AG04450 (cell line): Measurements from ENCODE around the gene SLC22A23. TPM values are rescaled to one million over a fixed set of nuclear protein-coding genes. Genes with fewer than 3 reads are reported as not detected.

ENCODE experiments used
- CTCF ChIA-PET: fragments of 300-600, 350-600 bp; formaldehyde crosslinking; extraction: SDS; loops from one replicate; lab custom pipeline; 2022; ENCODE audit warnings: antibody characterized with exemption, inconsistent platforms; lab: Charles Lee
- POLR2A ChIA-PET: fragments of 350-600 bp; formaldehyde crosslinking; extraction: SDS; loops from one replicate; lab custom pipeline; 2021; ENCODE audit warnings: antibody characterized with exemption, inconsistent platforms; lab: Yijun Ruan, JAX
- DNase-seq: peaks from one replicate; pipeline ENCODE4 v3.0.0-alpha.2; 2011; ENCODE audit warnings: low read depth, low spot score
- H3K27ac ChIP-seq: one replicate; pipeline ENCODE4 v1.5.1; 2012; ENCODE audit warnings: low read depth, low read length, control low read depth
- H3K27me3 ChIP-seq: one replicate; pipeline ENCODE4 v1.6.0; 2012; ENCODE audit warnings: low read length; ENCODE audit not compliant: control insufficient read depth, insufficient read depth
- H3K4me3 ChIP-seq: 2 replicates; pipeline ENCODE4 v1.5.1; 2011; ENCODE audit warnings: mild to moderate bottlenecking, low read depth, low read length, control low read depth
- H3K9me3 ChIP-seq: 2 replicates; pipeline ENCODE4 v1.5.1; 2012; ENCODE audit warnings: low read length; ENCODE audit not compliant: control insufficient read depth, insufficient read depth
- polyA plus RNA-seq: library from polyadenylated mRNA; depleted of rRNA; stranded (reverse); fragments of >200 nt; gene quantifications from 2 replicates; pipeline ENCODE4 v1.2.3, GENCODE V29; 2011
- TF ChIP-seq, protein P1 (sequence below): IDR thresholded peaks from 2 replicates; pipeline ENCODE4 v1.5.1; 2011; ENCODE audit warnings: low read depth, low read length, control low read depth, inconsistent platforms

The SLC22A23 gene
- polyA plus RNA-seq, 1 experiment = not detected

DNA sequence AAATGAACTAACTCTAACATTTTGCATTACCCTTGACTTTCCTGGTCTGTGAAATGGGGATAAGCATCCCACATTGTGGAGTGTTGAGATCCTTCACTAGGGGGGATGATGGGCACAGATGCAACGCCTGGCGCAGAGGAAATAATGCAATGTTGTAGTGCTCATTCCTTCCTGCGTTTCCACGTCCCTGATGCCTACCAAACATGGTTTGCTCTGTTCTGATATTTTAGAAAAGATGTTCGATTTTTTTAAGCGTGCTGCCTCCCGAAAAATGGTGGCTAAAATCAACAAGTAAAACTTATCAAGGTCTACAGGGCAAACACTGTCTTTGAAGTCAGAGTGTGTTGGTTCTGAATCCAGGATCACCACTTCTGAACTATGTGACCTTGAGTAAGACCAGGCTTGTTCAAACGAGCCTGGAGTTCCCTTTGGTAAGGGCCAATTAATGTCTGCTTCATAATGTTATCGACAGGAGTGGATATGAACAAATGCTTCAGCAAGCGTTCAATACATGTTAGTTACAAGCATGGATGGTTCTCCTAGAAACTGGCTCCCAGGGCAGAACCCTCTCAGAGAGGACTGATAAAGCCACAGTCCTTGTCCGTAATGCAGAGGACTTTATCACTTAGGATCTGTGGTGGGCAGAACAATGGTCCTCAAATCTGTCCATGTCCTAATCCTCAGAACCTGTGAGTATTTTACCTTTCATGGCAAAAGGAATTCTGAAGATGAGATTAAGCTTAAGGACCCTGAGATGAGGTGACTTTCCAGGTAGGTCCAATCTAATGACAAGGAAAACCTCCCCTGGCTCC is 44.7 kb downstream of the SLC22A23 start:
- H3K27me3 ChIP-seq = peaks cover 31% of the 10 kb centered on the region
- H3K4me3 ChIP-seq = no peak overlapping the region
- DNase-seq = no peak
- CTCF ChIA-PET = interaction anchor here (1.0 to 2.4 kb wide), 7 partner anchors 8 to 320 kb away, joined by 3 to 18 read pairs (median 4); no protein-coding TSS in a partner anchor
- H3K27ac ChIP-seq = no peak overlapping the region
- TF ChIP-seq, protein P1, sequence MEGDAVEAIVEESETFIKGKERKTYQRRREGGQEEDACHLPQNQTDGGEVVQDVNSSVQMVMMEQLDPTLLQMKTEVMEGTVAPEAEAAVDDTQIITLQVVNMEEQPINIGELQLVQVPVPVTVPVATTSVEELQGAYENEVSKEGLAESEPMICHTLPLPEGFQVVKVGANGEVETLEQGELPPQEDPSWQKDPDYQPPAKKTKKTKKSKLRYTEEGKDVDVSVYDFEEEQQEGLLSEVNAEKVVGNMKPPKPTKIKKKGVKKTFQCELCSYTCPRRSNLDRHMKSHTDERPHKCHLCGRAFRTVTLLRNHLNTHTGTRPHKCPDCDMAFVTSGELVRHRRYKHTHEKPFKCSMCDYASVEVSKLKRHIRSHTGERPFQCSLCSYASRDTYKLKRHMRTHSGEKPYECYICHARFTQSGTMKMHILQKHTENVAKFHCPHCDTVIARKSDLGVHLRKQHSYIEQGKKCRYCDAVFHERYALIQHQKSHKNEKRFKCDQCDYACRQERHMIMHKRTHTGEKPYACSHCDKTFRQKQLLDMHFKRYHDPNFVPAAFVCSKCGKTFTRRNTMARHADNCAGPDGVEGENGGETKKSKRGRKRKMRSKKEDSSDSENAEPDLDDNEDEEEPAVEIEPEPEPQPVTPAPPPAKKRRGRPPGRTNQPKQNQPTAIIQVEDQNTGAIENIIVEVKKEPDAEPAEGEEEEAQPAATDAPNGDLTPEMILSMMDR = no peak
- POLR2A ChIA-PET = no interaction called here
- H3K9me3 ChIP-seq = no peaks in the 10 kb centered on the region

DNA sequence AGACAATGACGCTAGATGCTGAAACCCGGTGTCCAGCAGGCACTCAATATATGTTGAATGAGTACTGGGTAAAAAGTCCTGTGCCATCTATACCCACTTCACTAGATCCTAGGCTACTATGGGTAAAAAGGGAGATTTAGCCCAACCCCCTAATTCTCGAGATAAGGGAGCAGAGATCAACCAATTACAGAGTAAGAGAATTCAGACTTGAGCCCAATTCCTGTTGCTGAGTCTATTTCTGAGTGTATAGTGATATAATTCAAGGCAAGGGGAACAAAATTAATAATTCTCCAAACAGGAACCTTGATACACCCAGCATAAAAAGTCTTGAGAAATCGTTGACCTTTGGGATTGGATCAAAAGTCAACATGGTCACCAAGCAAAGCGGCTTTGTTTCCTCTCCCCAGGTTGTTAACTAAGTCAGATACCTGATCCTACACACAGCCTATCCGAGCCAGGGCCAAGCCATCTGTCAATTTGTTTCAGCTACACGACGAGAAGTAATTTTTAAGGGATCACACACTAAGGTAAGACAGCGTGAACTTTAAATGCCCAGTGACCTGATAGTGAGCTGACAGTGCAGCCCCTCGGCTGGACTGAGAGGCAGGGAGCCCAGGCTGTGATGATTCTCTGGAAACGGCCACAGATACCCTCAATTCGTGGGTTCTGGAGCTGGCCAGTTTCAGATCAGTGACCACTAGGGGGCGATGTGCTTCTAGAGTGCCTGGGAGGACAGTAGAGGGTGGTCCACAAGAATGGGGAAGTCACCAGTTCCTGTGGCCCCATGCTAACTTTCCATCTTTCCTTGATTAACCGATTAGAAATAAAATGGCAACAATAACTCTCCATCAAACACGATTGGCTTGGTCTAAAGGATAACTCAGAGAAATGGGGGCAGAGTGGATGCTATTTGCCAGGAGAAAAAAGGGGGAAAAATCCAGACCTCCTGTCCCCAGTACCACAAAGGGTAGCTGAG is 46.2 kb downstream of the SLC22A23 start:
- ChIA-PET POLR2A (no interaction called here), CTCF (interaction anchor here (0.6 to 2.4 kb wide), 13 partner anchors 9 to 604 kb away, joined by 3 to 18 read pairs (median 3); no protein-coding TSS in a partner anchor)

DNA sequence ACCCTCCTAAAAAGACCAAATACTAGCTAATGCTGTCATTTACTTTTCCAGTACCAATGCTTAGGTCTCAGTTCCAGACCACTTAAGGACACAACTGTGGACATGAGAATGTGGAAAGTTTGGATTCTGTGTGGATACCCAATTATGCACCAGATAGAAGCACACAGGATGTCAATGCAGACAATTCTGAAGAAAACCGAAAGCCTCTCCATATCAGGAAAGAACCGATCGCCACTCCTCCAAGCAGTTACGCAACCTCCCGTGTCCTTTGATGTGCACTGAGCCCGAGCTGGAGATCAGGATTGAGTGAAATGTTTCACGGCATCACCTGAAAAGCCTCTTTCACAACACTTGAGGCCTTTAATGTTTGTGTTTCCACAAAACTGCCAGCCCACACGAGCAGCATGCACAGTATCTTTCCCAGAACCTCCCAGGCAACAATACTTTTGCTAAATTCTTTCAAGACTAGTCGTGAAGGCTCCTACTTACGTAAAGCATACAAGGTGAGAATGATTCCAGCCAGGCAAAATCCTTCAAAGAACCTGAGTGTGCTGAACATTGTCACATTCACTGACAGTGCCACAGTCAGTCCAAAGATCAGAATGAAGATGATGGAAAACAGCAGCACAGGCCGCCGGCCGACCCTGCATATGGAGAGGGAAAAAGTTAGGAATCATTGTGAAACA is 47.0 kb downstream of the SLC22A23 start:
- TF ChIP-seq, protein P1 = no peak
- Histone ChIP-seq H3K27me3 (peaks cover 37% of the 10 kb centered on the region), H3K4me3 (no peak overlapping the region), H3K27ac (no peak overlapping the region), H3K9me3 (no peaks in the 10 kb centered on the region)
- no peak for DNase-seq
- POLR2A ChIA-PET = no interaction called here
- CTCF ChIA-PET = interaction anchor here (0.7 to 2.4 kb wide), 6 partner anchors 10 to 323 kb away, joined by 3 to 18 read pairs (median 5); no protein-coding TSS in a partner anchor

More for the DNA sequence above, 46.2 kb downstream of the SLC22A23 start:
- no peaks in the 10 kb centered on the region for H3K9me3 ChIP-seq
- H3K27me3 ChIP-seq = peaks cover 36% of the 10 kb centered on the region
- TF ChIP-seq, protein P1 = peak; percentile 76
- no peak overlapping the region for H3K4me3 ChIP-seq
- no peak overlapping the region for H3K27ac ChIP-seq
- peak; percentile 6 for DNase-seq

DNA sequence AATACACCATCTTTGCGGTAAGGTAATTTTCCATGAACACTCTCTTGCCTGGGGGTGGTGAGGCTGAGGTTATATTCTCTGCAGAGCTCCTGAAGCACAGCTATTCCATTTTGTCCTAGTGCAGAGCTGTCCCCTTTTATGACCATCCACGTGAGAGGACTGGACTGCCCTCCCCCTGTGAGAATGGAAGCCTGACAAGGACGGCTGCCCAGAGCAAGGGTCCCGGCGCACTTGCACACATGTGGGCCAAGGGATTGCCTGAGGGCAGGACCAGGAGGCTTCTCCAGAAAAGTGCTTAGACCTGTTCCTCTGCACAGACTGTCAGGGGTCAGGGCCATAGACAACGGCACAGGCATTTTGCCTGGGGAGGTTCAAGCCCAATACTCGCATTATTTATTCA is 48.2 kb downstream of the SLC22A23 start:
- Histone ChIP-seq H3K27ac (no peak overlapping the region), H3K9me3 (no peaks in the 10 kb centered on the region), H3K4me3 (no peak overlapping the region), H3K27me3 (peaks cover 37% of the 10 kb centered on the region)
- POLR2A ChIA-PET = no interaction called here
- CTCF ChIA-PET = no interaction called here
- TF ChIP-seq, protein P1 = no peak
- no peak for DNase-seq
